ENCODE data around the gene S100A3.
"Not testable (repeated sequence)": the region's sequence is repeated elsewhere in the genome, so short reads cannot be mapped to it uniquely, and the experiment has no call there.

S100A3 gene

DNA sequence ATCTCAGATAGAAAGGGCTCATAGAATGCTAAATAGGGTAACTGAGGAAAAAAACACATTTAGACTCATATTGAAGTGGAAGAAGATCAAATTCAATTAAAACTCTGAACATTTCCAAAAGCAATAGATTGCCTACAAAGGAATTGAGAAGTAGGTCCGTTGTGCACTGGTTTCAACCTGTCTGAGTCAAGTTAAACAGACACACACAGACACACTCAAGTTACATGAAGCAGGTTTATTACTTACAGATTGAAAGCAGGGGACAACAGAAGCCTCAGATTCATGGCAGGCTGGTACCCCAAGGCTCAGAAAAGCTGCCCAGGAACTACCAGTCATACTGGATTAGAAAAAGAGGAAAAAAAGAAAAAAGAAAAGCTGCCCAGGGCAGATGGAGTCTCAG is 37.3 kb upstream of the S100A3 start:
- no peak overlapping the region for H3K4me2 ChIP-seq (ENCODE audit: low read length)
- H4K20me1 ChIP-seq (ENCODE audit: insufficient read depth, low read length) = no peaks in the 10 kb centered on the region
- H3K9ac ChIP-seq (ENCODE audit: low read length) = no peak overlapping the region
- H3K36me3 ChIP-seq (ENCODE audit: insufficient read depth, low read length) = no peaks in the 10 kb centered on the region
- H3K27ac ChIP-seq (ENCODE audit: low read depth, low read length, poor library complexity, severe bottlenecking) = no peak overlapping the region
- H3K4me1 ChIP-seq (ENCODE audit: insufficient read depth, low read length, severe bottlenecking) = no peaks in the 10 kb centered on the region
- H3K4me3 ChIP-seq (ENCODE audit: low read depth, low read length, poor library complexity, severe bottlenecking) = no peak overlapping the region
- H3K27me3 ChIP-seq (ENCODE audit: insufficient read depth, low read length) = no peaks in the 10 kb centered on the region
- no peak for TF ChIP-seq EZH2 (IDR thresholded peaks at IDR 0.05; ENCODE audit: borderline replicate concordance, low read length)
- TF ChIP-seq CTCF (IDR thresholded peaks at IDR 0.05; ENCODE audit: low read length) = no peak
- no peaks in the 10 kb centered on the region for H3F3A ChIP-seq (ENCODE audit: insufficient read depth, low read length)
- no peaks in the 10 kb centered on the region; the same call in 1 of the 2 replicates for H3K9me2 ChIP-seq (ENCODE audit: low read depth, low read length)
- no peak overlapping the region for H2AFZ ChIP-seq (ENCODE audit: low read length)
- H3K79me2 ChIP-seq (ENCODE audit: insufficient read depth, low read length) = no peaks in the 10 kb centered on the region
- no peaks in the 10 kb centered on the region for H3K9me3 ChIP-seq (ENCODE audit: low read length)

- Histone ChIP-seq H3F3A (ENCODE audit: insufficient read depth, low read length) (no peaks in the 10 kb centered on the region), H4K20me1 (ENCODE audit: insufficient read depth, low read length) (no peaks in the 10 kb centered on the region), H3K79me2 (ENCODE audit: insufficient read depth, low read length) (no peaks in the 10 kb centered on the region), H3K27me3 (ENCODE audit: insufficient read depth, low read length) (no peaks in the 10 kb centered on the region), H3K9me2 (ENCODE audit: low read depth, low read length) (no peaks in the 10 kb centered on the region; the same call in 1 of the 2 replicates), H3K4me2 (ENCODE audit: low read length) (no peak overlapping the region), H3K27ac (ENCODE audit: low read depth, low read length, poor library complexity, severe bottlenecking) (no peak overlapping the region), H3K4me1 (ENCODE audit: insufficient read depth, low read length, severe bottlenecking) (no peaks in the 10 kb centered on the region), H2AFZ (ENCODE audit: low read length) (no peak overlapping the region), H3K4me3 (ENCODE audit: low read depth, low read length, poor library complexity, severe bottlenecking) (no peak overlapping the region), H3K9me3 (ENCODE audit: low read length) (no peaks in the 10 kb centered on the region), H3K9ac (ENCODE audit: low read length) (no peak overlapping the region), H3K36me3 (ENCODE audit: insufficient read depth, low read length) (no peaks in the 10 kb centered on the region)
- TF ChIP-seq EZH2 (IDR thresholded peaks at IDR 0.05; ENCODE audit: borderline replicate concordance, low read length) = no peak
- TF ChIP-seq CTCF (IDR thresholded peaks at IDR 0.05; ENCODE audit: low read length) = no peak
These were observed 35.9 kb upstream of the S100A3 start for GRCh38 chr1:153585006-153585405.

- H3K27ac ChIP-seq (ENCODE audit: low read depth, low read length, poor library complexity, severe bottlenecking) = no peak overlapping the region
- no peak overlapping the region for H3K4me2 ChIP-seq (ENCODE audit: low read length)
- no peaks in the 10 kb centered on the region for H4K20me1 ChIP-seq (ENCODE audit: insufficient read depth, low read length)
- no peaks in the 10 kb centered on the region for H3F3A ChIP-seq (ENCODE audit: insufficient read depth, low read length)
- H3K4me1 ChIP-seq (ENCODE audit: insufficient read depth, low read length, severe bottlenecking) = no peaks in the 10 kb centered on the region
- TF ChIP-seq CTCF (IDR thresholded peaks at IDR 0.05; ENCODE audit: low read length) (no peak), EZH2 (IDR thresholded peaks at IDR 0.05; ENCODE audit: borderline replicate concordance, low read length) (no peak)
- H3K9me3 ChIP-seq (ENCODE audit: low read length) = no peaks in the 10 kb centered on the region
- H3K4me3 ChIP-seq (ENCODE audit: low read depth, low read length, poor library complexity, severe bottlenecking) = no peak overlapping the region
- H2AFZ ChIP-seq (ENCODE audit: low read length) = no peak overlapping the region
- H3K9me2 ChIP-seq (ENCODE audit: low read depth, low read length) = no peaks in the 10 kb centered on the region; the same call in 1 of the 2 replicates
- H3K36me3 ChIP-seq (ENCODE audit: insufficient read depth, low read length) = no peaks in the 10 kb centered on the region
- H3K79me2 ChIP-seq (ENCODE audit: insufficient read depth, low read length) = no peaks in the 10 kb centered on the region
- no peaks in the 10 kb centered on the region for H3K27me3 ChIP-seq (ENCODE audit: insufficient read depth, low read length)
- H3K9ac ChIP-seq (ENCODE audit: low read length) = no peak overlapping the region
These were observed 34.9 kb upstream of the S100A3 start for GRCh38 chr1:153583976-153584375.

DNA sequence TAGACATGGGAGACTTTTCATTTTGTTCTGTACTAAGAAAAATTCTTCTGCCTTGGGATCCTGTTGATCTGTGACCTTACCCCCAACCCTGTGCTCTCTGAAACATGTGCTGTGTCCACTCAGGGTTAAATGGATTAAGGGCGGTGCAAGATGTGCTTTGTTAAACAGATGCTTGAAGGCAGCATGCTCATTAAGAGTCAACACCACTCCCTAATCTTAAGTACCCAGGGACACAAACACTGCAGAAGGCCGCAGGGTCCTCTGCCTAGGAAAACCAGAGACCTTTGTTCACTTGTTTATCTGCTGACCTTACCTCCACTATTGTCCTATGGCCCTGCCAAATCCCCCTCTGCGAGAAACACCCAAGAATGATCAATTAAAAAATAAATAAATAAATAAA is 34.5 kb upstream of the S100A3 start:
- not testable (repeated sequence) for H3K9me2 ChIP-seq (ENCODE audit: low read depth, low read length); H2AFZ ChIP-seq (ENCODE audit: low read length); H3K9me3 ChIP-seq (ENCODE audit: low read length); H3K27me3 ChIP-seq (ENCODE audit: insufficient read depth, low read length); H3K36me3 ChIP-seq (ENCODE audit: insufficient read depth, low read length); H3K9ac ChIP-seq (ENCODE audit: low read length); H3F3A ChIP-seq (ENCODE audit: insufficient read depth, low read length); H3K4me3 ChIP-seq (ENCODE audit: low read depth, low read length, poor library complexity, severe bottlenecking); H3K79me2 ChIP-seq (ENCODE audit: insufficient read depth, low read length); H4K20me1 ChIP-seq (ENCODE audit: insufficient read depth, low read length); H3K4me2 ChIP-seq (ENCODE audit: low read length); H3K27ac ChIP-seq (ENCODE audit: low read depth, low read length, poor library complexity, severe bottlenecking); H3K4me1 ChIP-seq (ENCODE audit: insufficient read depth, low read length, severe bottlenecking)

- H3K36me3 ChIP-seq (ENCODE audit: insufficient read depth, low read length); H3F3A ChIP-seq (ENCODE audit: insufficient read depth, low read length); H3K27me3 ChIP-seq (ENCODE audit: insufficient read depth, low read length); H2AFZ ChIP-seq (ENCODE audit: low read length); H4K20me1 ChIP-seq (ENCODE audit: insufficient read depth, low read length); H3K9me3 ChIP-seq (ENCODE audit: low read length); H3K27ac ChIP-seq (ENCODE audit: low read depth, low read length, poor library complexity, severe bottlenecking); H3K79me2 ChIP-seq (ENCODE audit: insufficient read depth, low read length); H3K4me1 ChIP-seq (ENCODE audit: insufficient read depth, low read length, severe bottlenecking); H3K9ac ChIP-seq (ENCODE audit: low read length); H3K9me2 ChIP-seq (ENCODE audit: low read depth, low read length); H3K4me3 ChIP-seq (ENCODE audit: low read depth, low read length, poor library complexity, severe bottlenecking); H3K4me2 ChIP-seq (ENCODE audit: low read length): not testable (repeated sequence)
These were observed 33.8 kb upstream of the S100A3 start for GRCh38 chr1:153582836-153583235.
